SU-DHL-6 (cell line): ENCODE data around the gene SMARCC2.

Source experiments
- H2AFZ ChIP-seq: fragments of 200-600 bp; sonication (generic); 2 replicates; pipeline ENCODE4 v1.6.1; 2014; ENCODE audit warnings: low read depth, mild to moderate bottlenecking, moderate library complexity, mixed read lengths, antibody characterized with exemption, low read length; ENCODE audit not compliant: severe bottlenecking
- H3F3A ChIP-seq: fragments of 200-600 bp; shearing (Covaris generic); 2 replicates; pipeline ENCODE4 v1.6.0; 2016; ENCODE audit warnings: antibody characterized with exemption, mild to moderate bottlenecking; ENCODE audit not compliant: insufficient read depth
- H3K27ac ChIP-seq: fragments of 200-600 bp; sonication (generic); 2 replicates; pipeline ENCODE4 v1.5.1; 2016; ENCODE audit warnings: low read depth, mild to moderate bottlenecking, low read length, moderate library complexity, mixed read lengths
- H3K27me3 ChIP-seq: fragments of 200-600 bp; sonication (generic), shearing (Covaris generic); 2 replicates; pipeline ENCODE4 v1.6.0; 2014; ENCODE audit warnings: mild to moderate bottlenecking, low read length
- H3K36me3 ChIP-seq: fragments of 200-600 bp; sonication (generic); 2 replicates; pipeline ENCODE4 v1.6.1; 2014; ENCODE audit warnings: mild to moderate bottlenecking, low read length, mixed read lengths
- H3K4me2 ChIP-seq: fragments of 300-600, 200-600 bp; shearing (Covaris generic), sonication (generic); 2 replicates; pipeline ENCODE4 v1.6.0; 2014; ENCODE audit warnings: low read length, low read depth, mild to moderate bottlenecking; ENCODE audit not compliant: poor library complexity, severe bottlenecking
- H3K4me3 ChIP-seq: fragments of 200-600 bp; sonication (generic); 2 replicates; pipeline ENCODE4 v1.5.1; 2014; ENCODE audit warnings: antibody characterized with exemption, low read length, mild to moderate bottlenecking, mixed read lengths; ENCODE audit not compliant: insufficient read depth, poor library complexity, severe bottlenecking
- H3K79me2 ChIP-seq: fragments of 200-600 bp; sonication (generic); 2 replicates; pipeline ENCODE4 v1.6.1; 2014; ENCODE audit warnings: mild to moderate bottlenecking, low read length, moderate library complexity; ENCODE audit not compliant: insufficient read depth
- H3K9ac ChIP-seq: fragments of 200-600 bp; sonication (generic); 2 replicates; pipeline ENCODE4 v1.7.0; 2014; ENCODE audit warnings: mild to moderate bottlenecking, low read length
- H3K9me2 ChIP-seq: fragments of 200-600 bp; sonication (generic); replicated peaks from 2 replicates; pipeline ENCODE4 v1.6.1; 2014; ENCODE audit warnings: low read length; ENCODE audit not compliant: insufficient read depth
- H3K9me3 ChIP-seq: fragments of 200-600 bp; sonication (generic); 2 replicates; pipeline ENCODE4 v1.6.1; 2014; ENCODE audit warnings: low read length, mixed read lengths; ENCODE audit not compliant: insufficient read depth
- H4K20me1 ChIP-seq: fragments of 200-600 bp; sonication (generic); 2 replicates; pipeline ENCODE4 v1.6.1; 2014; ENCODE audit warnings: low read depth, mild to moderate bottlenecking, antibody characterized with exemption, low read length, moderate library complexity, mixed read lengths
- CTCF ChIP-seq: fragments of 200-600 bp; sonication (generic); IDR thresholded peaks from one replicate; pipeline ENCODE4 v1.5.1; 2017; ENCODE audit warnings: antibody characterized with exemption, mild to moderate bottlenecking, low read length, moderate library complexity; ENCODE audit not compliant: insufficient read depth, poor library complexity, severe bottlenecking
- EZH2phosphoT487 ChIP-seq: fragments of 200-600 bp; sonication (generic), shearing (Covaris generic); conservative IDR thresholded peaks from 2 replicates; pipeline ENCODE4 v1.6.1; 2018; ENCODE audit warnings: mild to moderate bottlenecking, antibody characterized with exemption, low read length, moderate library complexity, mixed read lengths

Gene SMARCC2

DNA sequence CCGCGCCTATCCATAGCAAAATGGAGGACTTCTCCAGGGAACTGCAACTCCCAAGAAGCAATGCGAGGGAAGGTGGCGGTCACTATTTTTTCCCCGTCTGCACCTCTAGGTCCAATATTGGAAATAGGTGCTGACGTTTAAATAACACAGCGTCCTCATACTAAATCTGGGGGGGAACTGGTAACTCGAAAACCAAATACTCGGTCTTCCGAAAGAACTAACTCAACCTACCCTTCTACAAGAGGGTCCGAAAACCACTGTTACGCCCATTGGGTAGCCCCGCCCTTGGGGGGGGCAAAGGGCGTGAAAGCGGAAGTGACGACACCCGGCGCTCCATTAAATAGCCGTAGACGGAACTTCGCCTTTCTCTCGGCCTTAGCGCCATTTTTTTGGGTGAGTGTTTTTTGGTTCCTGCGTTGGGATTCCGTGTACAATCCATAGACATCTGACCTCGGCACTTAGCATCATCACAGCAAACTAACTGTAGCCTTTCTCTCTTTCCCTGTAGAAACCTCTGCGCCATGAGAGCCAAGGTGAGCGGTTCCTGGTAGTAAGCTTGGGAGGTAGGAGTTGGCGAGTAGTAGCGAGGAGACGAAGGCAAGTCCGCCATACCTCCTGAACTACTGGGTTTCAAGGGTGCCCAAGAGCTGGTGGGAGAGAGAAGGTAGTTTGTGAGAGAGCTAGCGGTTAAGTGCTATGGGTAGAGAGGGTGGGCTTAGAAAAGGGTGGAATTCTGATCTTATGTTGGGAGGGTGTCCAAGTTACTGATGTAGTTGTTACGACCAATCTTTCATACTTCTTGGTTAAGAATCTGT lies 72.8 kb downstream of the SMARCC2 start, which contains the start of gene RPL41:
TSS of gene RPL41 (plus strand) at position 367 of the 815 bp plus-strand sequence.
- peak within 1 kb of the TSS; percentile 86 for H3K4me2 ChIP-seq
- peaks cover 8% of the 10 kb centered on the region; the same call in 1 of the 2 replicates for H3K36me3 ChIP-seq
- H4K20me1 ChIP-seq: no peaks in the 10 kb centered on the region
- TF ChIP-seq EZH2phosphoT487 (no peak), CTCF (no peak)
- H3K27me3 ChIP-seq: no peaks in the 10 kb centered on the region
- peaks cover 64% of the 10 kb centered on the region for H3F3A ChIP-seq
- peak within 1 kb of the TSS; percentile 85 for H3K9ac ChIP-seq
- no peaks in the 10 kb centered on the region for H3K9me2 ChIP-seq
- peak within 1 kb of the TSS; percentile 13 for H2AFZ ChIP-seq
- H3K27ac ChIP-seq: peak within 1 kb of the TSS; percentile 91
- no peaks in the 10 kb centered on the region for H3K9me3 ChIP-seq
- peak within 1 kb of the TSS; percentile 89 for H3K4me3 ChIP-seq
- H3K79me2 ChIP-seq: peaks cover 21% of the 10 kb centered on the region

DNA sequence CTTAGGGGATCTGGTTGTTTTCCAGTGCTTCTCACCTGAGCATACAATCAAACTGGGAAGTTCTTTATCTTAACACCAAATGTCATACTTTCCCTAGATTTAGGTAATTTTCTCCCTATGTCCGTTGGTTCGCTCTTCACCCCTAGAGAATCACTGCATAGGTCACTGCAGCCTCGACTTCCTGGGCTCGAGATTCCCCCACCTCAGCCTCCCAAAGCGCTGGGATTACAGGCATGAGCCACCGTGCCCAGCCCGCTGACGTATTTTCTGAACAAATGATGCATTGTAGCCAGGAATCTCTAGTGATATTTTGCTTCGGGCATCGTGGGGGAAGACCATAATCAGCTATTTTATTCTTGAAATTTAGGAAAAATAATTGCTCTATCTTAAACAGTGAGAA lies 74.0 kb downstream of the SMARCC2 start:
- H2AFZ ChIP-seq: no peak overlapping the region
- peak overlapping the region; percentile 89 for H3K4me3 ChIP-seq
- H3K9me2 ChIP-seq: no peaks in the 10 kb centered on the region
- peaks cover 21% of the 10 kb centered on the region for H3K79me2 ChIP-seq
- H3K9ac ChIP-seq: peak overlapping the region; percentile 85
- no peaks in the 10 kb centered on the region for H3K27me3 ChIP-seq
- H4K20me1 ChIP-seq: no peaks in the 10 kb centered on the region
- peaks cover 16% of the 10 kb centered on the region for H3K36me3 ChIP-seq
- H3K27ac ChIP-seq: peak overlapping the region; percentile 91
- H3F3A ChIP-seq: peaks cover 75% of the 10 kb centered on the region
- TF ChIP-seq CTCF: no peak
- TF ChIP-seq EZH2phosphoT487: no peak
- H3K4me2 ChIP-seq: peak overlapping the region; percentile 86
- H3K9me3 ChIP-seq: no peaks in the 10 kb centered on the region

GRCh38 chr12:56114084-56114483 lies 75.2 kb downstream of the SMARCC2 start:
- H3K27me3 ChIP-seq: no peaks in the 10 kb centered on the region
- H3K4me3 ChIP-seq: no peak overlapping the region
- H3K27ac ChIP-seq: peak overlapping the region; percentile 11
- peaks cover 17% of the 10 kb centered on the region for H3K36me3 ChIP-seq
- peaks cover 16% of the 10 kb centered on the region for H3K79me2 ChIP-seq
- H3K9ac ChIP-seq: no peak overlapping the region
- no peaks in the 10 kb centered on the region for H3K9me2 ChIP-seq
- no peaks in the 10 kb centered on the region for H4K20me1 ChIP-seq
- TF ChIP-seq EZH2phosphoT487: no peak
- TF ChIP-seq CTCF: no peak
- H3F3A ChIP-seq: peaks cover 79% of the 10 kb centered on the region
- H3K9me3 ChIP-seq: no peaks in the 10 kb centered on the region
- no peak overlapping the region for H3K4me2 ChIP-seq
- no peak overlapping the region for H2AFZ ChIP-seq
